ENCODE data around the gene LGALS9C.
"Not testable (repeated sequence)": the region's sequence is repeated elsewhere in the genome, so short reads cannot be mapped to it uniquely, and the experiment has no call there.

Gene LGALS9C

GRCh38 chr17:18476508-18477308 is at the start of gene LGALS9C:
TSS of gene LGALS9C (plus strand) at chr17:18476789. CDS start at chr17:18476855, 66 bp downstream.
- DNase-seq (ENCODE audit: low read depth): not testable (repeated sequence)

- DNase-seq (ENCODE audit: low read depth): not testable (repeated sequence)
These were observed 44.4 kb upstream of the LGALS9C start for GRCh38 chr17:18432206-18432605.

GRCh38 chr17:18439465-18439870 is 37.1 kb upstream of the LGALS9C start:
- not testable (repeated sequence) for DNase-seq (ENCODE audit: low read depth)

DNA sequence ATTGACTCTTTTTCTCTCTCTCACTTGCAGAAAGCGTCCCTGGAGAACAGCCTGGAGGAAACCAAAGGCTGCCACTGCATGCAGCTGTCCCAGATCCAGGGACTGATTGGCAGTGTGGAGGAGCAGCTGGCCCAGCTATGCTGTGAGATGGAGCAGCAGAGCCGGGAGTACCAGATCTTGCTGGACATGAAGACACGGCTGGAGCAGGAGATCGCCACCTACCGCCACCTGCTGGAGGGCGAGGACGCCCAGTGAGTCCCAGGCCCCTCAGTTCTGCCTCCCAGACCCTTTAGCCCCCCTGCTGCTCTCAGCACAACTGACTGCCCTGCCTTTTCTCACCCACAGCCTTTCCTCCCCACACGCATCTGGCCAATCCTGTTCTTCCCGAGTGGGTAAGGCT is 34.5 kb upstream of the LGALS9C start:
- not testable (repeated sequence) for DNase-seq (ENCODE audit: low read depth)

DNA sequence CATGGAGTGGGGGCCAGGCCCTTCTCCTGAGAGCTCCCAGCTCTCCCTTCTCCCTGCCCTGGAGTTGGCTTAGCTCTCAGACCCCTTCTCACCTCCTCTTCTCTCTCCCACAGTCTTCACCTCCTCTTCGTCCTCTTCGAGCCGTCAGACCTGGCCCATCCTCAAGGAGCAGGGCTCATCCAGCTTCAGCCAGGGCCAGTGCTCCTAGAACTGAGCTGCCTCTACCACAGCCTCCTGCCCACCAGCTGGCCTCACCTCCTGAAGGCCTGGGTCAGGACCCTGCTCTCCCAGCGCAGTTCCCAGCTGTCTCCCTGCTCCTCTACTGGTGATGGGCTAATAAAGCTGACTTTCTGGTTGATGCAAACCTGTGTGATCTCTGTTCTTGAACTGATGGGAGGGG is 34.1 kb upstream of the LGALS9C start:
- DNase-seq (ENCODE audit: low read depth): not testable (repeated sequence)

- DNase-seq (ENCODE audit: low read depth): not testable (repeated sequence)
These were observed 28.9 kb upstream of the LGALS9C start for GRCh38 chr17:18447476-18448205.

- not testable (repeated sequence) for DNase-seq (ENCODE audit: low read depth)
These were observed 28.3 kb upstream of the LGALS9C start for GRCh38 chr17:18448311-18448710.

DNA sequence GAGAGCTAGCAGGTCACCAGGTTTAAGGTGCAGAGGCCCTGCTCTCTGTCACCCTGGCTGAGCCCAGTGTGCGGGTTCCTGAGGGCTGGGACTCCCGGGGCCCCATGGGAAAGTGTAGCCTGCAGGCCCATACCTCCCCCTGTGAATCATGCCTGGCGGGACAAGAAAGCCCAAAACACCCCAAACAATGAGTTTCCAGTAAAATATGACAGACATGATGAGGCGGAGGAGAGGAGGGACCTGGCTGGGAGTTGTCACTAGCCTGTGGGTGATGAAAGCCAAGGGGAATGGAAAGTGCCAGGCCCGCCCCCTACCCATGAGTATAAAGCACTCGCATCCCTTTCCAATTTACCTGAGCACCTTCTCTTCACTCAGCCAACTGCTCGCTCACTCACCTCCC is 26.8 kb upstream of the LGALS9C start:
- not testable (repeated sequence) for DNase-seq (ENCODE audit: low read depth)

DNA sequence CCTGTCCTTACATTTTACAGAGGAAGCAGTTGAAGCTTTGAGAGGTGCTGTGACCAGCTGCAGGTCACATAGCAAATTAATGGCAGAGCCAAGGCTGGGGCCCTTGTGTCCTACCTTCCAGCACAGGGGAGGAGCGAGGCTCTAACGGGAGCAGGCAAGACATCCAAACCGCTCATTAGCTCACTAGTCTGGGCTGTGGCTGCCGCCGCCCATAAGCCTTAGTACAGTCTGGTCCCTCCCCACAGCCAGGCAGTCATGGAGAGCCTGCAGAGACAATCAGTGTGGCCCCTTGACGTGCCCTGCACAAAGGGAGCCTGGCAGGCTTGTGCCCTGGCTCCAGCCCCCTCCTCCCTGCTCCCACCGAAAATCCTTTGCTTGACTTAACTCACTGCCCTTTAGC is 25.6 kb upstream of the LGALS9C start:
- not testable (repeated sequence) for DNase-seq (ENCODE audit: low read depth)

- DNase-seq (ENCODE audit: low read depth): not testable (repeated sequence)
These were observed 24.6 kb upstream of the LGALS9C start for GRCh38 chr17:18451969-18452368.

DNA sequence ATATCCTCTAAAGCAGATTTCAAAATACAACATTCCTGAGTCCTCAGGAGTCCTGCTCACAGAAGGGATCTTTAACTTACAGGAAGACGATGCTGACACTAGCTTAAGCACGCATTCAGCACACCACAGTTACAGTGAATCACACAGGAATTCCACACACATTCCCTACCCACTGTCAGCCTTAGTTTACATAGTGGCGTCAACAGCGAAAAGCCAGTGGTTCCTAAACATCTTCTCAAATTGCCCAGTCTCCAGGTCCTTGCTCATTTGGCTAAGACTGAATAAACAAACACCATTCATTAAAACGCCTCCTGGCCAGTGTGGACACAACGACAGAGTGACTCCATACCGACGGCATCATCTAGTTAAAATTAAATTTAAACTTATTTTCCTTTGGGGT is 17.6 kb upstream of the LGALS9C start:
- not testable (repeated sequence) for DNase-seq (ENCODE audit: low read depth)

- DNase-seq (ENCODE audit: low read depth): not testable (repeated sequence)
These were observed 12.6 kb upstream of the LGALS9C start for GRCh38 chr17:18463831-18464502.

DNA sequence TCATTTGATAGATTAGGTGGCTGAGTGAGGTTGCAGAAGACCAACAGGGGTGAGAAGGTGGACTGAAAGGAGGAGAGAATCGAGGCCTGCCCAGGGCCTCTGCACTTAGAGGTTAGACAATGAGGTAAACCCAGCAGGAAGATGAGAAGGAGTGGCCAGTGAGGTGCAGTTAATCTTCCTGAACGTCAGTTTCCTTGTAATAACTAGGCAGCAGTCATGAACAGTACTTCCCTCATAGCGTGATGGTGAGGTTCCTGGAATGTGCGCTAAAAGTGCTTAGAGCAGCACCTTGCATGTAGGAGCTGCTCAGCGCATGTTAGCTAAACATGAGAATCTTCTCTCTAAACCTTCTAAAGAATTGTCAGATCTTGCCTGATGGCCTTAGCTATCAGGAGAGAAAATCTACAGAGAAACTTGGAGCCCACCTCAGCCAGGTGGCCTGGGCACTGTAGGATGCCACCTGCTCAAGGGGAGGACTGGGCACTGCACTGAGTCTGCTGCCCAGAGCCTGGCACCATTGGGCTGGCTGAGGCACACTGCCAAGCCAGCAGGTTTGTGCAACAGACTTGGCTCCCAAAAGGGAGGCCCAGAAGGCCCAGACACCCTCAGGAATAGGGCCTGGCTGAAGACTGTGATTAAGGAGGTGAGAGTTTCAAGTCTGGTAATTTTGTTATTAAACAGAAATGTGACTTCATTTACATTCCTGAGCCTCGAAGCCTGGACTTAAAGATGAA is 10.2 kb upstream of the LGALS9C start:
- DNase-seq (ENCODE audit: low read depth): not testable (repeated sequence)

GRCh38 chr17:18467001-18467400 is 9.6 kb upstream of the LGALS9C start:
- not testable (repeated sequence) for DNase-seq (ENCODE audit: low read depth)

- not testable (repeated sequence) for DNase-seq (ENCODE audit: low read depth)
These were observed 8.0 kb upstream of the LGALS9C start for GRCh38 chr17:18468472-18469171.

- DNase-seq (ENCODE audit: low read depth): not testable (repeated sequence)
These were observed 6.8 kb upstream of the LGALS9C start for GRCh38 chr17:18469837-18470236.

DNA sequence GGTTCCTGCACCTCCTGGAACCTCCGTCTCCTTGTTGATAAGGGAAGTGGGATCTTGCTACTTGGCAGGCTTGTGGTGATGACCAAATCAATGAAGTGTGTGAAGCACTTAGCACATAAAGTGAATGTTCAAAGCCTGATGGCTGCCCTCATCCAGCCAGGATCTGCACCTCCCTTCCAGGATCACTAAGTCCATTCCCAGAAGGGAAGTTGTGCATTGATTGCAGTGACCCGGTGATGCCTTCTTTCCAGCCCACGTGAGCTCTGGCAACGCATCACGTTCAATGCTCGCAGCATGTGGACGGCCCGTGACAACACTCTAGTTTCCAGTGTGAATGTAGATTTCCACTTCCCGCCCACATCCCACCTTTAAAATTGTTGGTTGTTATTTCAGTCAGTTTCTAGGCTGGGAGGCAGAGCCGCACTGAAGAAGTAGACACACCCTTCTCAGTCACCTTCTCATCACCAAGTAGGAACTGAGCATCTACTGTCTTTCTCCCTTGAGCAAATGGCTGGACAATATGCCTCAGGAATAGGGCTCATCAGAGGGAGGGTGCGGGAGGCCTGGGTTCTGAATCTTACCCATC is 6.2 kb upstream of the LGALS9C start:
- not testable (repeated sequence) for DNase-seq (ENCODE audit: low read depth)

DNA sequence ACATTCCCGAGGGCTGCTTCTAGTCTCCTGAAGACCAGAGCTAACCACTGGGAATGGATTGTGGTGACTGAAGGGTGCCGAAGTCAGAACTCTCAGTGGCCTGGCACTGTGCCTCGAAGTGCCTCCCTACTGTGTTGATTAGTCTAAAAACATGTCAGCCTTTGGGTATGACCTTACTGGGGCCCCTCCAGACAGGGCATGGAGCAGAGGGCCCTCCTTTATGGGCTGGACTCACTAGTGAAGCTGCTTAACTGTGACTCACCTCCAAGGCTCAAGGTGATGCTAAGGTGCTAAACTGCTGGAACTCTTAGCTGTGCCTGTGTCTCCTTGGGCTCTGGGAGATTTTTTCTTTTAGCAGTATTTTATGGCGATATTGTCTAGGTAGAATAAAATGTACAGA is 2.6 kb upstream of the LGALS9C start:
- not testable (repeated sequence) for DNase-seq (ENCODE audit: low read depth)

DNA sequence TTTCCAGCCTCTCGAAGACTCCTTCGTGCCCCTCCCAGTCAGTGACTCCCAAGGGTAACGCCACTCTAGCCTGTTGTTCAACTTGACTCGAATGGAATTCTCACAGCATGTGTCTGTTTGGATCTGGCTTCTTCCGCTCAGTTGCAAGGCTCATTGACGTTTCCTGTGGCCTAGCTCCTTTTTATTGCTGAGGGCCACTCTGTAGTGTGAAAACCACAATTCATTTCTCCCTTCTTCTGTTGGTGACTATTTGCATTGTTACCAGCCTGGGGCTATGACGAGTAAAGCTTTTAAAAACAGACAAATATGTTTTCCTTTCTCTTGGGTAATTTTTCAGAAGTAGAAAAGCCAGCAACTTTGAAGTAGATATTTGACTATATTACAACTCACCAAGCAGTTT is 1.8 kb upstream of the LGALS9C start:
- not testable (repeated sequence) for DNase-seq (ENCODE audit: low read depth)

- not testable (repeated sequence) for DNase-seq (ENCODE audit: low read depth)
These were observed 778 bp downstream of the LGALS9C start for GRCh38 chr17:18477367-18477766.

GRCh38 chr17:18478362-18478761 is 1.8 kb downstream of the LGALS9C start:
- not testable (repeated sequence) for DNase-seq (ENCODE audit: low read depth)
